Liver (tissue), 9 donors: ENCODE data around the gene ASIC5. TPM values are rescaled to one million over a fixed set of nuclear protein-coding genes. Genes with fewer than 3 reads are reported as not detected.

Experiments used
- DNase-seq: peaks from one replicate; pipeline ENCODE4 v3.0.0-alpha.2; 2017; ENCODE audit warnings: low spot score
- H3K27ac ChIP-seq, 2 donors: one replicate each; pipeline ENCODE4 v1.7.0; 2013; ENCODE audit warnings: inconsistent platforms in 2 of 2, low read length in 2 of 2, control low read depth in 1 of 2, low read depth in 1 of 2, mild to moderate bottlenecking in 1 of 2
- H3K27me3 ChIP-seq, 4 donors: one replicate each; pipeline versions ENCODE4 v1.6.1 to v1.7.0; 2013; ENCODE audit warnings: low read length in 3 of 4, inconsistent platforms in 1 of 4, mild to moderate bottlenecking in 1 of 4, moderate library complexity in 1 of 4; ENCODE audit not compliant: control insufficient read depth in 4 of 4, insufficient read depth in 4 of 4
- H3K36me3 ChIP-seq, 4 donors: one replicate each; pipeline versions ENCODE4 v1.6.1 to v1.7.0; 2013; ENCODE audit warnings: low read length in 3 of 4, mild to moderate bottlenecking in 3 of 4, low read depth in 1 of 4, moderate library complexity in 1 of 4; ENCODE audit not compliant: control insufficient read depth in 4 of 4, insufficient read depth in 3 of 4
- H3K4me1 ChIP-seq, 4 donors: one replicate each; pipeline versions ENCODE4 v1.6.1 to v1.7.0; 2013; ENCODE audit warnings: low read length in 3 of 4, mild to moderate bottlenecking in 3 of 4, moderate library complexity in 1 of 4; ENCODE audit not compliant: control insufficient read depth in 4 of 4, insufficient read depth in 4 of 4
- H3K4me3 ChIP-seq, 3 donors: one replicate each; pipeline versions ENCODE4 v1.6.1 to v1.7.0; 2013; ENCODE audit warnings: low read length in 3 of 3, control low read depth in 1 of 3, low read depth in 1 of 3, mild to moderate bottlenecking in 1 of 3
- H3K9ac ChIP-seq, 2 donors: one replicate each; pipeline ENCODE4 v1.7.0; 2013; ENCODE audit warnings: low read length in 2 of 2, mild to moderate bottlenecking in 2 of 2, moderate library complexity in 2 of 2, control low read depth in 1 of 2, low read depth in 1 of 2
- H3K9me3 ChIP-seq, 4 donors: one replicate each; pipeline versions ENCODE4 v1.6.1 to v1.7.0; 2013; ENCODE audit warnings: low read length in 3 of 4; ENCODE audit not compliant: control insufficient read depth in 4 of 4
- FOXA1 ChIP-seq: IDR thresholded peaks from 2 replicates; pipeline ENCODE4 v1.6.1; 2016; ENCODE audit warnings: antibody characterized with exemption
- GABPA ChIP-seq, 2 donors: IDR thresholded peaks in 1 of 2; conservative IDR thresholded peaks in 1 of 2; 2 replicates each; pipeline ENCODE4 v1.6.1; 2016; ENCODE audit warnings: antibody characterized with exemption in 2 of 2, mild to moderate bottlenecking in 1 of 2, moderate library complexity in 1 of 2
- HNF4A ChIP-seq, 2 donors: conservative IDR thresholded peaks; 2 replicates each; pipeline ENCODE4 v1.6.1; 2016; ENCODE audit warnings: antibody characterized with exemption in 2 of 2, mild to moderate bottlenecking in 2 of 2
- JUND ChIP-seq, 2 donors: IDR thresholded peaks; 2 replicates each; pipeline ENCODE4 v1.6.1; 2016; ENCODE audit warnings: antibody characterized with exemption in 2 of 2
- NR2F2 ChIP-seq: IDR thresholded peaks from 2 replicates; pipeline ENCODE4 v1.6.1; 2016; ENCODE audit warnings: antibody characterized with exemption
- RAD21 ChIP-seq, 2 donors: IDR thresholded peaks; 2 replicates each; pipeline ENCODE4 v1.6.1; 2016; ENCODE audit warnings: antibody characterized with exemption in 2 of 2, mild to moderate bottlenecking in 2 of 2
- RXRA ChIP-seq, 2 donors: IDR thresholded peaks; 2 replicates each; pipeline ENCODE4 v1.6.1; 2017 to 2018; ENCODE audit warnings: antibody characterized with exemption in 2 of 2, mild to moderate bottlenecking in 1 of 2
- SP1 ChIP-seq: IDR thresholded peaks from 2 replicates; pipeline ENCODE4 v1.6.1; 2018; ENCODE audit warnings: antibody characterized with exemption, mild to moderate bottlenecking
- YY1 ChIP-seq: IDR thresholded peaks from 2 replicates; pipeline ENCODE4 v1.6.1; 2016; ENCODE audit warnings: antibody characterized with exemption, mild to moderate bottlenecking
- WGBS: extraction: QIAGEN DNeasy Blood & Tissue Kit; methylation state at CpG from one replicate; pipeline ENCODE4 v1.1.7; 2013; 5-methylcytosine and 5-hydroxymethylcytosine counted together
- polyA plus RNA-seq, 2 donors: library from polyadenylated mRNA; stranded (reverse) in 1 of 2; unstranded in 1 of 2; fragments of 200-250 nt in 1 of 2; fragments of >200 nt in 1 of 2; fragmentation: Nextera tagmentation in 1 of 2; extraction: Ambion mirVana in 1 of 2; gene quantifications; one replicate each; pipeline versions ENCODE4 v1.2.1 to v1.2.3, GENCODE V29; 2013 to 2015
- total RNA-seq, 2 donors: library from RNA; depleted of rRNA; stranded (reverse); fragments of >200 nt; gene quantifications; one replicate each; pipeline ENCODE4 v1.2.3, GENCODE V29; 2014
- TF ChIP-seq, protein P1 (sequence below): fragments of 150-350 bp; IDR thresholded peaks from 2 replicates; pipeline ENCODE4 v1.5.1; 2017; ENCODE audit warnings: improper control_type of control experiment, low read depth, low read length; ENCODE audit not compliant: missing input control
- TF ChIP-seq, protein P2 (sequence below): IDR thresholded peaks from 2 replicates; pipeline ENCODE4 v1.6.1; 2016; ENCODE audit warnings: antibody characterized with exemption
- TF ChIP-seq, protein P3 (sequence below): IDR thresholded peaks from 2 replicates; pipeline ENCODE4 v1.6.1; 2016; ENCODE audit warnings: antibody characterized with exemption
- donor health status: healthy.
- donor health status: healthy.
- donor health status: healthy.
- donor health status: healthy.
- donor health status: healthy.

The ASIC5 gene
- total and polyA plus RNA-seq, 4 donors = not detected

DNA sequence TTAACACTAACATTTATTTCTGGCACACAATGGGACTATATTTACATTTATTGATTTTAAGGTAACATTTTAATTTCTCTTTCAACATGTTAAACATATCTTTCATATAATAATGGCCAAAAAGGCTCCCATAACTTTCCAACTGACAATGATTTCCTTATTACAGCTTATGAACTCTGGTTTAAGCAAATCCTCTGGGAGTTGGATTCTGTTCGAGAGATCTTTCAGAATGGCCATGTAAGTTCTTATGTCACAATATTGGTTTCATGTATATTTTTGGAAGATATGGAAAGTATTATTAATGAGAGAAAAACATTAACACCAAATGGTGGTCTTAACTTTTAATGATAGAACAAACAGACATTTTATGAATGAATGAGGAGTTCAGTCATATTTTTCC lies 41.5 kb upstream of the ASIC5 start:
- DNase-seq = no peak
- Histone ChIP-seq H3K36me3 (peaks cover 0 to 22% (median 12%) of the 10 kb centered on the region in 4 donors), H3K27me3 (no peaks in the 10 kb centered on the region), H3K9me3 (no peaks in the 10 kb centered on the region), H3K9ac (peak overlapping the region in 1 of 2 donors; percentile 18), H3K4me1 (peaks cover 0 to 50% (median 10%) of the 10 kb centered on the region in 4 donors), H3K4me3 (peak overlapping the region in 2 of 3 donors; percentile 0 to 30), H3K27ac (peak overlapping the region; percentile 72 to 76)
- WGBS = 57% methylated on average over 1 of the region's 1 CpG
- TF ChIP-seq JUND (IDR thresholded peaks at IDR 0.05) = peak in 1 of 2 donors; percentile 12
- TF ChIP-seq, protein P1, sequence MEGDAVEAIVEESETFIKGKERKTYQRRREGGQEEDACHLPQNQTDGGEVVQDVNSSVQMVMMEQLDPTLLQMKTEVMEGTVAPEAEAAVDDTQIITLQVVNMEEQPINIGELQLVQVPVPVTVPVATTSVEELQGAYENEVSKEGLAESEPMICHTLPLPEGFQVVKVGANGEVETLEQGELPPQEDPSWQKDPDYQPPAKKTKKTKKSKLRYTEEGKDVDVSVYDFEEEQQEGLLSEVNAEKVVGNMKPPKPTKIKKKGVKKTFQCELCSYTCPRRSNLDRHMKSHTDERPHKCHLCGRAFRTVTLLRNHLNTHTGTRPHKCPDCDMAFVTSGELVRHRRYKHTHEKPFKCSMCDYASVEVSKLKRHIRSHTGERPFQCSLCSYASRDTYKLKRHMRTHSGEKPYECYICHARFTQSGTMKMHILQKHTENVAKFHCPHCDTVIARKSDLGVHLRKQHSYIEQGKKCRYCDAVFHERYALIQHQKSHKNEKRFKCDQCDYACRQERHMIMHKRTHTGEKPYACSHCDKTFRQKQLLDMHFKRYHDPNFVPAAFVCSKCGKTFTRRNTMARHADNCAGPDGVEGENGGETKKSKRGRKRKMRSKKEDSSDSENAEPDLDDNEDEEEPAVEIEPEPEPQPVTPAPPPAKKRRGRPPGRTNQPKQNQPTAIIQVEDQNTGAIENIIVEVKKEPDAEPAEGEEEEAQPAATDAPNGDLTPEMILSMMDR = no peak

DNA sequence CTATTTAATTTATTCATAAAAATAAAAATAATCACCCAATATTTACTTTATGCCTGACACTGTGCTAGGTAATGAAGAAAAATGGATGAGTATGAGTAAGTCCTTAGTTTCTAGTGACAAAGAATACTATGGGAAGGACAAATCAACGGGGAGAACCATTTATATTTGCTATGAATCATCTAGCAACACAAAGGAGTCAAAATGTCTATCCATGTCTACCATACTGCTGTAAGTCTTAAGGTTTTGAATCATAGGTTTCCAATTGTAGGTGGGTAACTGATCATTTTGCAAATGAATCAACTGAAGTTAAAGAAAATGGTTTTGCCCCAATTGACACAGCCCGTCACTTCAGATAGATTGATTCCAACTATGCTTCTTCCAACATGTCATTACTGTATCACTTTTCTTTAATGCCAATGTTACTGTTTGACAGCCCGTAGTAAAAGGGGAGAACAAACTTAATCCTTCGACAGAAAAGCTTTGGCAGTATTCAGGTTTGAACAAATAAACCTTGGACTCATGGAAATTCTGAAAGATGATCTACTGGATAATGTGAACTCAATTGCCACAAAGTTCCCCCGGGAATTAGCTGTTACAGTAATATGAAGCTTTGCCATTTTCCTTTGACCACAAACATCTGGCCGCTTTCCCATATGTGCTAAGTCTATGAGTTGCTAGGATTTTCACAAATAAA lies 40.6 kb upstream of the ASIC5 start:
- no peak for DNase-seq
- Histone ChIP-seq H3K27ac (peak overlapping the region; percentile 72 to 76), H3K4me3 (peak overlapping the region; percentile 42 to 81 (median 42)), H3K9ac (peak overlapping the region in 1 of 2 donors; percentile 88), H3K4me1 (peaks cover 0 to 43% (median 10%) of the 10 kb centered on the region in 4 donors), H3K27me3 (no peaks in the 10 kb centered on the region), H3K9me3 (no peaks in the 10 kb centered on the region), H3K36me3 (peaks cover 0 to 15% (median 5%) of the 10 kb centered on the region in 4 donors)
- 30% methylated on average over 6 of the region's 6 CpGs for WGBS
- TF ChIP-seq, protein P2, sequence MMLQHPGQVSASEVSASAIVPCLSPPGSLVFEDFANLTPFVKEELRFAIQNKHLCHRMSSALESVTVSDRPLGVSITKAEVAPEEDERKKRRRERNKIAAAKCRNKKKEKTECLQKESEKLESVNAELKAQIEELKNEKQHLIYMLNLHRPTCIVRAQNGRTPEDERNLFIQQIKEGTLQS = no peak
- TF ChIP-seq FOXA1 (no peak), NR2F2 (no peak), YY1 (peak; percentile 15), JUND (IDR thresholded peaks at IDR 0.05) (no peak), HNF4A (conservative IDR thresholded peaks at IDR 0.05) (peak; percentile 50 to 62), RAD21 (IDR thresholded peaks at IDR 0.05) (peak in 1 of 2 donors; percentile 8), RXRA (IDR thresholded peaks at IDR 0.05) (peak; percentile 43 to 45), GABPA (IDR thresholded peaks at IDR 0.05 in 1 of 2, conservative IDR thresholded peaks at IDR 0.05 in 1 of 2) (no peak), SP1 (peak; percentile 28)
- TF ChIP-seq, protein P3, sequence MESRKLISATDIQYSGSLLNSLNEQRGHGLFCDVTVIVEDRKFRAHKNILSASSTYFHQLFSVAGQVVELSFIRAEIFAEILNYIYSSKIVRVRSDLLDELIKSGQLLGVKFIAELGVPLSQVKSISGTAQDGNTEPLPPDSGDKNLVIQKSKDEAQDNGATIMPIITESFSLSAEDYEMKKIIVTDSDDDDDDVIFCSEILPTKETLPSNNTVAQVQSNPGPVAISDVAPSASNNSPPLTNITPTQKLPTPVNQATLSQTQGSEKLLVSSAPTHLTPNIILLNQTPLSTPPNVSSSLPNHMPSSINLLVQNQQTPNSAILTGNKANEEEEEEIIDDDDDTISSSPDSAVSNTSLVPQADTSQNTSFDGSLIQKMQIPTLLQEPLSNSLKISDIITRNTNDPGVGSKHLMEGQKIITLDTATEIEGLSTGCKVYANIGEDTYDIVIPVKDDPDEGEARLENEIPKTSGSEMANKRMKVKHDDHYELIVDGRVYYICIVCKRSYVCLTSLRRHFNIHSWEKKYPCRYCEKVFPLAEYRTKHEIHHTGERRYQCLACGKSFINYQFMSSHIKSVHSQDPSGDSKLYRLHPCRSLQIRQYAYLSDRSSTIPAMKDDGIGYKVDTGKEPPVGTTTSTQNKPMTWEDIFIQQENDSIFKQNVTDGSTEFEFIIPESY = no peak
- TF ChIP-seq, protein P1 = no peak
